ENCODE measurements around the gene LMO1.

The LMO1 gene

GRCh38 chr11:8242499-8243280 is 21.0 kb downstream of the LMO1 start:
- no peak for DNase-seq (ENCODE audit: low read depth, low spot score)
- peak overlapping the region; percentile 0 for H3K4me3 ChIP-seq (ENCODE audit: insufficient read length, low read depth)
- no peak for TF ChIP-seq ZNF274 (IDR thresholded peaks at IDR 0.05; ENCODE audit: low read depth, low read length)
- no peak for TF ChIP-seq YY1 (IDR thresholded peaks at IDR 0.05; ENCODE audit: insufficient read depth, insufficient read length)
- no peak for TF ChIP-seq SUZ12 (IDR thresholded peaks at IDR 0.05; ENCODE audit: extremely low read depth, insufficient read depth, insufficient read length)

GRCh38 chr11:8242118-8242475 is 21.6 kb downstream of the LMO1 start:
- Histone ChIP-seq H3K36me3 (ENCODE audit: insufficient read depth, insufficient read length, low read length) (no peaks in the 10 kb centered on the region), H3K9me3 (ENCODE audit: insufficient read depth, low read length) (peaks cover 10% of the 10 kb centered on the region; the same call in 1 of the 2 replicates), H3K9ac (ENCODE audit: insufficient read length, low read depth) (no peak overlapping the region), H3K4me1 (ENCODE audit: insufficient read depth, insufficient read length) (peaks cover 10% of the 10 kb centered on the region), H3K4me3 (ENCODE audit: insufficient read length, low read depth) (no peak overlapping the region), H3K27me3 (ENCODE audit: insufficient read depth, insufficient read length) (no peaks in the 10 kb centered on the region)
- no peak for TF ChIP-seq SUZ12 (IDR thresholded peaks at IDR 0.05; ENCODE audit: extremely low read depth, insufficient read depth, insufficient read length)
- TF ChIP-seq YY1 (IDR thresholded peaks at IDR 0.05; ENCODE audit: insufficient read depth, insufficient read length): peak; percentile 24
- no peak for TF ChIP-seq ZNF274 (IDR thresholded peaks at IDR 0.05; ENCODE audit: low read depth, low read length)
- peak; percentile 82 for DNase-seq (ENCODE audit: low read depth, low spot score)

More at GRCh38 chr11:8242499-8243280, 21.0 kb downstream of the LMO1 start:
- Histone ChIP-seq H3K9me3 (ENCODE audit: insufficient read depth, low read length) (peaks cover 10% of the 10 kb centered on the region; the same call in 1 of the 2 replicates), H3K9ac (ENCODE audit: insufficient read length, low read depth) (peak overlapping the region; percentile 65), H3K36me3 (ENCODE audit: insufficient read depth, insufficient read length, low read length) (no peaks in the 10 kb centered on the region), H3K27me3 (ENCODE audit: insufficient read depth, insufficient read length) (no peaks in the 10 kb centered on the region), H3K4me1 (ENCODE audit: insufficient read depth, insufficient read length) (peaks cover 10% of the 10 kb centered on the region)

- H3K9ac ChIP-seq (ENCODE audit: insufficient read length, low read depth): peak overlapping the region; percentile 21
- DNase-seq (ENCODE audit: low read depth, low spot score): no peak
- H3K4me1 ChIP-seq (ENCODE audit: insufficient read depth, insufficient read length): peaks cover 10% of the 10 kb centered on the region
- H3K27me3 ChIP-seq (ENCODE audit: insufficient read depth, insufficient read length): no peaks in the 10 kb centered on the region
- TF ChIP-seq SUZ12 (IDR thresholded peaks at IDR 0.05; ENCODE audit: extremely low read depth, insufficient read depth, insufficient read length) (no peak), YY1 (IDR thresholded peaks at IDR 0.05; ENCODE audit: insufficient read depth, insufficient read length) (no peak), ZNF274 (IDR thresholded peaks at IDR 0.05; ENCODE audit: low read depth, low read length) (no peak)
- no peaks in the 10 kb centered on the region for H3K36me3 ChIP-seq (ENCODE audit: insufficient read depth, insufficient read length, low read length)
- H3K9me3 ChIP-seq (ENCODE audit: insufficient read depth, low read length): peaks cover 10% of the 10 kb centered on the region; the same call in 1 of the 2 replicates
- H3K4me3 ChIP-seq (ENCODE audit: insufficient read length, low read depth): no peak overlapping the region
Observed at GRCh38 chr11:8241373-8242117, 22.1 kb downstream of the LMO1 start.

GRCh38 chr11:8239536-8240228 is 24.0 kb downstream of the LMO1 start:
- no peak for DNase-seq (ENCODE audit: low read depth, low spot score)
- no peak overlapping the region for H3K9ac ChIP-seq (ENCODE audit: insufficient read length, low read depth)
- peaks cover 10% of the 10 kb centered on the region for H3K4me1 ChIP-seq (ENCODE audit: insufficient read depth, insufficient read length)
- no peaks in the 10 kb centered on the region for H3K36me3 ChIP-seq (ENCODE audit: insufficient read depth, insufficient read length, low read length)
- TF ChIP-seq YY1 (IDR thresholded peaks at IDR 0.05; ENCODE audit: insufficient read depth, insufficient read length) (no peak), SUZ12 (IDR thresholded peaks at IDR 0.05; ENCODE audit: extremely low read depth, insufficient read depth, insufficient read length) (no peak), ZNF274 (IDR thresholded peaks at IDR 0.05; ENCODE audit: low read depth, low read length) (no peak)
- no peaks in the 10 kb centered on the region for H3K27me3 ChIP-seq (ENCODE audit: insufficient read depth, insufficient read length)
- peaks cover 6% of the 10 kb centered on the region; the same call in 1 of the 2 replicates for H3K9me3 ChIP-seq (ENCODE audit: insufficient read depth, low read length)
- H3K4me3 ChIP-seq (ENCODE audit: insufficient read length, low read depth): no peak overlapping the region

GRCh38 chr11:8239040-8239439 is 24.6 kb downstream of the LMO1 start:
- Histone ChIP-seq H3K36me3 (ENCODE audit: insufficient read depth, insufficient read length, low read length) (no peaks in the 10 kb centered on the region), H3K27me3 (ENCODE audit: insufficient read depth, insufficient read length) (no peaks in the 10 kb centered on the region), H3K4me3 (ENCODE audit: insufficient read length, low read depth) (no peak overlapping the region), H3K4me1 (ENCODE audit: insufficient read depth, insufficient read length) (peaks cover 16% of the 10 kb centered on the region), H3K9me3 (ENCODE audit: insufficient read depth, low read length) (peaks cover 6% of the 10 kb centered on the region; the same call in 1 of the 2 replicates), H3K9ac (ENCODE audit: insufficient read length, low read depth) (no peak overlapping the region)
- DNase-seq (ENCODE audit: low read depth, low spot score): no peak
- TF ChIP-seq SUZ12 (IDR thresholded peaks at IDR 0.05; ENCODE audit: extremely low read depth, insufficient read depth, insufficient read length): no peak

GRCh38 chr11:8237453-8237852 is 26.2 kb downstream of the LMO1 start:
- no peaks in the 10 kb centered on the region for H3K36me3 ChIP-seq (ENCODE audit: insufficient read depth, insufficient read length, low read length)
- TF ChIP-seq YY1 (IDR thresholded peaks at IDR 0.05; ENCODE audit: insufficient read depth, insufficient read length): no peak
- TF ChIP-seq SUZ12 (IDR thresholded peaks at IDR 0.05; ENCODE audit: extremely low read depth, insufficient read depth, insufficient read length): no peak
- no peak for TF ChIP-seq ZNF274 (IDR thresholded peaks at IDR 0.05; ENCODE audit: low read depth, low read length)
- H3K4me3 ChIP-seq (ENCODE audit: insufficient read length, low read depth): no peak overlapping the region
- no peak overlapping the region for H3K9ac ChIP-seq (ENCODE audit: insufficient read length, low read depth)
- peaks cover 6% of the 10 kb centered on the region; the same call in 1 of the 2 replicates for H3K9me3 ChIP-seq (ENCODE audit: insufficient read depth, low read length)
- H3K4me1 ChIP-seq (ENCODE audit: insufficient read depth, insufficient read length): peaks cover 8% of the 10 kb centered on the region
- DNase-seq (ENCODE audit: low read depth, low spot score): no peak
- no peaks in the 10 kb centered on the region for H3K27me3 ChIP-seq (ENCODE audit: insufficient read depth, insufficient read length)

Data from NT2/D1 (cell line).